HTERT RPE-1 (cell line): ENCODE results near the gene TMEM132D.
"Not testable (repeated sequence)": the region's sequence is repeated elsewhere in the genome, so short reads cannot be mapped to it uniquely, and the experiment has no call there.

Source experiments
- in situ Hi-C: fragments of 300-500 bp; cut with MboI; formaldehyde crosslinking; loops from 4 replicates; pipeline ENCODE4 v1.14.3; 2020; ENCODE audit warnings: low sequenced_read_pairs

Gene TMEM132D

DNA sequence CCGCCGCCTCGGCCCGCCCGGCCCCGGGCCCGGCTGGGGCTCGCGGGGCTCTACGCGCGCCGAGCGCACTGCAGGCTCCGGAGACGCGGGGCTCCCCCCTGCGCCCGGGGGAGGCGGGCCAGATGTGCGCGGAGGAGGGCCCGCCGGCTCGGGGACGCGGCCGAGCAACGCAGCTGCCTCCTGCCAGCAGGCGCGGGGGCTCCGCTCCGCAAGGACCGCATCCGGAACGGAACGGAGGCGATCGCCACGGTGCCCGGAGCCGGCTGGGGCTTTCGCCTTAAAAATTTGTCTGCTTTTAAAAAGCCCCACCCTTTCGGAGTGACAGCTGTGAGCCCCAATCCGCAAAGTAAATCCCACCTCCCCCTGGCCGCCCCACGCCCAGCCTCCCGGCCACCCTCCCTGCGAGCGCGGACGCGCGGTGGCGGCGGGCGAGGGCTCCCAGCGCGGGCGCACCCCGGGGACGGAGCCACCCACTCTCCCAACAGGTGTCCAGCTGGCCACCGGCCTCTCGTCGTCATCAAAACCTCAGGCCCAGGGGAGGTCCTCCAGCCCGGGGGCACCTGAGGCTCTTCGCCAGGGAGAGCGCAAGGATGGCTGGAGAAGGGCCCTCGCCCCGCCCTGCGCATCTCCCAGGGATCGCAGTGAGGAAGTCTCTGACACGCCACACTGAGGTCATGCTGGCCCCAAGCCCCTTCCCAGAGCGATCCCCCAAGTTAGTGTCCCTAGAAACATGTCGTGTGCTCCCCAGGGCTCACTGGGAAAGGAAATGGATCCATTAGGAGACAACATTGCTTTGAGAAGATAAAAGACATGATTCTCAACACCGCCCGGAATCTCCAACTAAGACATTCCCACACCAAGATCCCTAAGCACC lies at the start of gene TMEM132D:
TMEM132D (minus strand) TSS at position 70 of the 874 bp plus-strand sequence.
- in situ Hi-C loops = no loop called here

DNA sequence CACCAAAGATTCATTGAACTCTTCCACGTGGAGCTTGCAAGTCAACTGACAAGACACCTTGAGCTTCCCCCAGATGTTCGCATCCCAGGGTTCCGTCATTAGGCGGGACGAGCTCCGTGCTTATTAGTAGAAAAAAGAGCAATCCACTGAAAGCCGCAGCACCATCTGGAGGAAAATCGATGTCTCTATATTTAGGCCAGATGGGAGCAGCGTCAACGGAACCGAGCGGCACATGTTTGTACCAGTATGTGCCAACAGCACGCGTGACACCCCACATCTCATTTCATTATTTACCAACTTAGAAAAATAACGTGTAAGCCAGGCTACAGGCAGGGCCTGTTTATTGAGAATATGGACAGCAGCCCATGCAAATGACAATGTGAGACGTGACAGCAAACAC lies 45.8 kb upstream of the TMEM132D start:
- in situ Hi-C loops = no loop called here

DNA sequence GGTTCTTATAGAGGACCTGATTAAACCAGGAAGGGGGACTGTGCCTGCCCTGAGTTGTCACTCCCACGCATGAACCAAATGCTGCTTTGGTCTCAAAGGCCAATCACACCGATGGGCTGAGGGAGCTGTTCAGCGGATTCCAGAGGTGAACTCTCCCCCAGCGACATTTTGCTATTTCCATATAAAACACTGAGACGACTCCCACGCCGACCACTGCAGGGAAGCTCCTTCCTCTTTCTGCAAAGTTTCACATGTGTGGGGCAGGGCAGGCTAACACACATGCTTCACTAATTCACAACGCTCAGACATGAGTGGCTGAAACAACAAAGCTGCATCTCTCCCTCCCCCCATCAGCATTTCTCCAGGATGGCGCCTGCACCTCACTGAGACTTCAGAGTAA lies 37.8 kb upstream of the TMEM132D start:
- in situ Hi-C loops = no loop called here

DNA sequence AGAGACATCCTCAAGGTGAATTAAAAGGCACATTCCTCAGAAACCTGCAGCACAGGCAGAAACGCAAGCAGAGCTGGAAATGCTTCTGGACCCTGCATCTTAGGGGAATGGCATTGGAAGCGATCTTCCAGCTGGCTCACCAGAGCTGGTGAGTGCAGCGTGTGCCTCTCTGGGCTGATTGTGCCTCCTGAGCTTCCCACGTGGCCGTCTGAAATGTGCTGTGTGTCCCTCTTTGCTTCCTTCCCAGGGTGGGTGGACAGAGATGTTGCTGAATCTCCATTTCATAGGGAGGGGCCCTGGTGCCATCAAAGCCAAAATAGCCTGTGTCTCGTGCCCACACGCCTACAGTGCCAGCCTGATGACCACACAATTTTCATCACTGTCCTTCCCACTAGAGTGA lies 34.3 kb upstream of the TMEM132D start:
- in situ Hi-C loops = no loop called here

GRCh38 chr12:129937426-129937825 lies 33.6 kb upstream of the TMEM132D start:
- in situ Hi-C loops = no loop called here

DNA sequence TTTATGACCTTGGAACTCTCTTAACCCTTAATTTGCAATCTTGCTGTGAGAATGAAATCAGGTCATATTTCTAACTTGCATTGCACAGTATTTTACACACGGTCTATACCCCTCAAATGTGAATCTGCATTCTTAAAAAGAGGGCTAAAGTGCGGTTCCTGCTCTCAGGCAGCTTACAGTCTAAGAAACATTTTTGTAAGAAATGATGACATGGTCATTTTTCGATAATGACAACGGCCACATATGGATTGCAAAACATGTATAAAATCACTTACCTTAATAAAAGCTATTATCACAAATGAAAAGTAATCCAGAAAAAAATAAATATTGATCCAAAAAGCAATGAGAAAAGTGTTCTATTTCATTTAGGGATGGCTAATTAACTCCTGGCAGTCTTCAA lies 24.8 kb upstream of the TMEM132D start:
- in situ Hi-C loops = no loop called here

- in situ Hi-C loops = no loop called here
Observed at GRCh38 chr12:129927316-129927900, 23.6 kb upstream of the TMEM132D start.

GRCh38 chr12:129911428-129912049 lies 7.7 kb upstream of the TMEM132D start:
- in situ Hi-C loops = no loop called here

DNA sequence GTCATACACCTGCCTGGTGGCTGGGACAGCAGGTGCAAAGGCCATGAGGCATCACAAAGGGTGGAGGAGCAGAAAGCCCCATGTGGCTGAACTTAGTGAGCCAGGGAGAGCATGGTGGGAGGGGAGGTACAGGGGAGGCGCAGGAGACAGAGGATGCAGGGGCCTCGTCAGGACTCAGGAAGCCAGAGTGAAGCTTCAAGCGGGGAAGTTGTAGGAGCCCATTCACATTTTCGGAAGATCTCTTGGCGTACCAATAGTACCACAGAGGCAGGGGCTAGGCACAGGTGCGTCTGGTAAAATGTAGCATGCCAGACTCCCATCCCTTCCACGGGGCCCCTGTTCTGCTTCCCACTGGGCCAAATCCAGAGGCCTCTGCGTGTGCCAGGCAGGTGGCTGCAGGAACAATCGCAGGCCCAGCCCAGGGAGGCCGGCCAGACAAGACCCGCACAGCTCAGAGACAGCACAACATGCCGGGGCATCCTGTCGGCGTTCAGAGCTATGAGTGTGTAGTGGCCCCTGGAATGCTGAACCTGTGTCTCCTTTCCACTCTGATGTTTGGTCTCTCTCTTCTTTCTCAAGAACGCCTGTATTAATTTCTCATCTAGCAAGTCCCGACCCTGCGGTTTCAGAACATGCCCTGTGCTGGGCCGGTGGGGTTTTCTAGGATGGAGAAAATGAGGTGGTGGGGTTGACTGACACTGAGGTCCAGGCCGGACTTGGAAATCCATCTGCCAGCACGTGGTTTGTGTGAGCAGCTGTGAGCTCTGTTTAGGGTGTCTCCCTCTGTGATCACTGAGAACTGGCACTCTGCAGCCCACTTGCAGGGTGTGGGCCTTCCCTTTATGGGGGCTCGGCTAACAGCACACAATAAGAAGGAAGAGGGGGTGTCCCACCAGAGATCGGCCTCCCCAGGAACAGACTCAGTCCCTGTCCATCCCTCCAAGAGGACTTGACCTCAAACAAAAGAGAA lies 5.5 kb upstream of the TMEM132D start:
- in situ Hi-C loops = no loop called here

DNA sequence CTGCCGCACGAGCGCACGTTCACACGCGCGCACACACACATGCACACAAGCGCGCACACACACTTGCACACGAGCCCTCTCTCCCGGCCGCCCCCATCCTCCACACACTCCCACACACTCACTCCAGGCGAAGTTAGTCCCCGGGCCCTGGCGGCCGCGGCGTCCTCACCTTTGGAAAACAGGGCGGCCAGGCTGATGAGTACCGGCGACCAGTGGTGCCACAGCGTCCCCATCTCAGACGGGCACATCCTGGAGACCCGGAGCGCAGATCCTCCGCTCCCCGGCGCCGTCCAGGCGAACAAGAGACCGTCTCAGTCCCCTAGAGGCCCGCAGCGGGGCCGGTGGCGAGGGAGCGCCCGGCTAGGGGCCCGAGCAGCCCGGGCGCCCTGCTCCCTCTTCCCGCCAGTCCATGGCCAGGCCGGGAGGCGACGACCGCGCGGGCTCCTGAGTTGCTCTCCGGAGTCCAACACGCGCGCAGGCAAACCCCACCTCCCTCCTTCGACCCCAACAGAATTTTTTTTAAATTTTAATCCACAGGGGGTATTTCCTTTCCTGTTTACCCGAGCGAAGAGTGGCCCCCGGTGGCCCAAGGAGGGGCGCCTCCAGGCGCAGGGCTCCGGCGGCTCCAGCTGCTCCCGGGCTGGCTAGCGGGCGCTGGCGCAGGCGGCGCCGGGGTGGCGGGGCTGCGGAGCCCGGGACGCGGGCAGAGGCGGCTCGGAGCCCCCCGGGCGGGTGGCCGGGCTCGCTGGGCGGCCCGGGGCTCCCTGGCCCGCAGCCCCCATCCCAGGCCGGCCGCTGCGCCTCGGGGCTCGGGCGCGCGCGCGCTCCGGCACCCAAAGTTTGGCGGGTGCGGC lies 506 bp downstream of the TMEM132D start:
- in situ Hi-C loops = no loop called here

DNA sequence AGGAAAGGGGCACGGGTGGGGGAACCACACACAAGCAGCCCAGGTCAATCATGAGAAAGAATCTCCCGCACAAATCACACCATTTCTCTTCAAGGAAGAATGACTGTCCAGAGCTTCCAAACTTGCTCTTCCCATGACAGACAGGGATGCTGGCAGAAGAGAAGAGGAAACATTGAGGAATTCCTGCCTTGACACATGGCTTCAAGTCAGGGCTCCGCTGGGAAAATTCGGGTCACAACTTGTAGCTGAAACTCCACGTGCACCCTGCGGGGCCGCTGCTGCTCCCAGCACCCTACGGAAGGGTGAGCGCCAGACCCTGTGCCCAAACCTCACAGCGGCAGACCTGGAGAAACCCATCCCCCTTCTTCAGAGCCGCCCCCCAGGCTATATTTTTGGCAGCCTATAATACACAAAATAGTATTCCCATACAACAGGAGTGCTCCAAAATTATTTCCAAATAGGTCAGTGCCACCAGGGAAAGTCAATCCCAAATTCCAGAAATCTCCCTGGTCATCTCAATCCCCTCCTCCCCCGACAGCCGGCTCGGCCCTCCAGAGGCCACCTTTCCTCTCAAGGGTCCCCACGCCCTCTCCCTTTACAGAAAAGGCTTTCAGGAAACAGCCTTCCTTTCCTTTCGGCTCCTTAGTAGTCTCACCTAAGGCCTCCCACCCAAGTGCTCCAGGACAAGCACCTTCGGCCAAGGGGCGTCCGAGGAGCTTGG lies 1.3 kb downstream of the TMEM132D start:
- in situ Hi-C loops = no loop called here

GRCh38 chr12:129901254-129901653 lies 2.6 kb downstream of the TMEM132D start:
- in situ Hi-C loops = no loop called here

GRCh38 chr12:129900306-129900705 lies 3.5 kb downstream of the TMEM132D start:
- in situ Hi-C loops = no loop called here

GRCh38 chr12:129899045-129899444 lies 4.8 kb downstream of the TMEM132D start:
- in situ Hi-C loops = not testable (repeated sequence)

GRCh38 chr12:129893691-129894090 lies 10.1 kb downstream of the TMEM132D start:
- in situ Hi-C loops = no loop called here

DNA sequence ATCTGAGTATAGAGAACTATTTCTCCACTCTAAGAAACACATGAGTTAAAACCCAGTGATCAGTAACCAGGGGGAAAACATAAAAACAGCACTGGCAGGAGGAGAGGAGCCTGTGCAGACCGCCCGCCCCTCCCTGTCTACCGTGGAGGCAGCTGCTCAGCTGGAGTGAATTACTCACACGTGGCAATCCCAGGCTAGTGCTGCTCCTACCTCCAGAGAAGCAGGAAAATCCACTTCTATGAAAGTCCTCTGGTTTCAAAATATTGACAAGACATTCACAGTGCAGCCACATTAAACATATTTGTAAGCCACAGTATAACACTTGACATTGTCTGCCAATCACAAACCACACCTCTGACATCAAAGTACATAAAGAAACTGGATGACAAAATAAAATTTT lies 16.7 kb downstream of the TMEM132D start:
- in situ Hi-C loops = no loop called here

- in situ Hi-C loops = no loop called here
Observed at GRCh38 chr12:129886541-129886940, 17.3 kb downstream of the TMEM132D start.

- in situ Hi-C loops = no loop called here
Observed at GRCh38 chr12:129885287-129885686, 18.5 kb downstream of the TMEM132D start.

DNA sequence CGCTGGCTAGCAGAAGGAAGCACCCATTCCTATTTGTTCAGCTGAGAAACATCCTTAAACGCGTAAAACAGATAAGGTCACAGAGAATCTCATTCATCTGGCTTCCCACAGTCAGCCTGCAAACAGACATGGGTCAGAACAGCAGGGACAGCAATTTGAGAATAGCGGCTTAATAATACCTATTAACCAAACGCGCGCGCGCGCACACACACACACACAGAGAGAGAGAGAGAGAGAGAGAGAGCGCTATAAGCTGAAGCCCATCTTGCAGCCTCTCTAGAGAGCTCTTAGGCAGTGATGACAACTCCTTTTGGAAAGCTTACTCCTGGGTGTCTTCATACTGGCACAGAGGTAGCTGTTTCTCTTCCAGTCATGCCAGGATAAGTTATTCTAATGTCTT lies 26.4 kb downstream of the TMEM132D start:
- in situ Hi-C loops = no loop called here
